ENCODE measurements around the gene ARL3.
"Not testable (repeated sequence)": the region's sequence is repeated elsewhere in the genome, so short reads cannot be mapped to it uniquely, and the experiment has no call there.

The ARL3 gene

GRCh38 chr10:102670065-102670670 lies 44.0 kb downstream of the ARL3 start:
- no peak for DNase-seq

DNA sequence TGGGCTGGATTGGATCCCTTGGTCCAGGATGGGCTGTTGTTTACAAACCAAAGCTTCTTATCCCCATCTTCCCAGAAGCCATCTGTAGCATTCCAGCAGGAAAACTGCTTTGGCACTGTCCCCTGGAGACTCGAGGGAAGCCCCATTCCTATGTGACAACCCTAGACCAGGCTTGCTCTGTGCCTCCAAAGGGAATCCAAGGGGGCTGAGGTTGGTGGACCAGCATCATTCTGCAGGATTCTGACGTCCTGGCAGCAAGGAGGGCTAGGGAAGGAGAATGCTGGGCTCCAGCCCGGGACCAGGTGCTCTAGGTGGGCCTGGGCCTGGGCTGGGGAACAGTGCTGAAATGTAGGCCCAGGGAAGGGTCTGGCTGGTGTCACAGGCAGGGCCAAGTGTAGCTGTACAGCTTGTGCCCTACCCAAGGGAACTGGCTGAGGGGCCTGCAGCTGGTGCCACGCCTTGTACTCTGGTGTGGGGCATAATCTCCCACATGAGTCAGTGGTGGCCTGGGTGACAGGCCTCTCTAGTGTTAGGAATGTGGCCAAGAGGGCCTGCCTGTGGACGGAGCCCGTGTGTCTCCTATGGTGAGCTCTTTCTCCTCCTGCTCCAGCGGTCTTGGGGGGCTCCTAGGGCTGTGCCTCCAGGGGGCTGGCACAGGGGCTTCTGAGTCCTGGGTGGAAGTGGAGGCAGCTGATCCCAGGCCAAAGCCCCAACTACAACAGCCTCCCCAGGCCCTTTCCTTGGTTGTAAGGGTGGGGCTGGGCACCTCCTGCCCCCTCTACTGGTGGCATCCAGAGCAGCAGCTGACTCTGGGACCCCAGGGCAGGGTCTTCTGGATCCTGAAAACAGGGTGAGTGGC lies 44.8 kb downstream of the ARL3 start:
- DNase-seq: no peak

DNA sequence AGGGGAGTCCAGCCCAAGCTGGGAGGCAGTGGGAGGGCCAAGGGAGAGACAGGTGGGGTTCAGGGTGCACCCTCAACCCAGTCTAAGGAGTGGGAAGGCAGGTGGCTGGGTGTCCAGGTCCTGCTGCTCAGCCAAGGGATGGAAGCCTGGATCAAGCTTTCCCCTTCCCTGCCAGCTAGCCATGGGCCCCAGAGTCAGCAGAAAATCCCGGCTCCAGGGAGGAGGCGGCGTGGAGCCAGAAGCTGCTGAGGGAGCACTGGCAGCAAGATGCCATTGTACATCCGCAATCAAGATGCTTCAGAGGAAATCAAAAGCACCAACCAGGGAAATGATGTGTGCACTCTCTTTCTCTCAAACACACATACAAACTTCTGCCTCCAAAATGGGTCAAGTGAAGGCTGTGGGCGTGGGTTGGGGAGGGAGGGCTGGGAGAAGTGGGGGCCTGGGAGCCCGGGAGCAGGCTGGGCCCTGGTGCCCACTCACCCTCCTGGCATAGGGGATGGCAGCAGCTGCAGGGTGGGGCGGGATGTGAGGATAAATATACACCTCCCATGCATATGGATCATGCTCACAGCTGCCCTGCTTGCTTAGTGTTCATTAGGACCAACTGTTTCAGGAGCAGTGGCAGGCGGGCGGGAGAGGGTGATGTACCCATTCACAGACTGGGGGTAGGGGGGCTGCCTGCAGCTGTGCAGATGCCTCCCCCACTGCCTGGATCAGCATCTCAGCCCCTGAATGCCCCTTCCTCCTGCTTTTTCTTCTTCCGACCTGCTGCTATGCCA lies 45.7 kb downstream of the ARL3 start:
- no peak for DNase-seq

- not testable (repeated sequence) for DNase-seq
Measured at GRCh38 chr10:102667411-102667810, 46.8 kb downstream of the ARL3 start.

DNA sequence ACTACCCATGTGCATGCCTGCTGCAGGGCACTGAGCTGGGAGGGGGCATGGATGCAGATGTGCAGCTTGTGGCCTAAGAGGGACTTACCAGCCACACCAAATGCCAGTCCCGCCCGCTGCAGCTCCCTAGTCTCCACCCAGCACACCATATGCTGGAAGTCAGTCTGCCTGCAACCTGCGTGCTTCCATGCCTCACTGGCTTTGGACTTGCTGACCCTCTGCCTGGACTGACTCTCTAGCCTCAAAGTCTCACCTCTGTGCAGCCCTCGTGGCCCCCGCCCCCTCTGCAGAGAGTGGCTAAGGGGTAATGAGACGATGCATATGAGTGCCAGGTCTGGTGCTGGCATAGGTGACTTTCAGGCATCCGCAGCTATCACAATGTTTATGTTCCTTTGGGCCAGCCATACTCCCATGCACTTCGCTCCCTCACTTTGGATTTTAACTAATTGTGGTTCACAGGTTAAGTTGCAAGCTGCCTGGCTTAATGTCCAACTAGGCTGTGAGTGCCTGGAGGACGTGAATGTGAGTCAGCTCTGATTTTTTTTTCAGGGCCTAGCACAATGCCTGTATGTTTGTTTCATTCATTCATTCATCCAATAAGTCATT lies 48.2 kb downstream of the ARL3 start:
- no peak for DNase-seq

GRCh38 chr10:102661658-102662028 lies 52.6 kb downstream of the ARL3 start:
- DNase-seq: no peak

DNA sequence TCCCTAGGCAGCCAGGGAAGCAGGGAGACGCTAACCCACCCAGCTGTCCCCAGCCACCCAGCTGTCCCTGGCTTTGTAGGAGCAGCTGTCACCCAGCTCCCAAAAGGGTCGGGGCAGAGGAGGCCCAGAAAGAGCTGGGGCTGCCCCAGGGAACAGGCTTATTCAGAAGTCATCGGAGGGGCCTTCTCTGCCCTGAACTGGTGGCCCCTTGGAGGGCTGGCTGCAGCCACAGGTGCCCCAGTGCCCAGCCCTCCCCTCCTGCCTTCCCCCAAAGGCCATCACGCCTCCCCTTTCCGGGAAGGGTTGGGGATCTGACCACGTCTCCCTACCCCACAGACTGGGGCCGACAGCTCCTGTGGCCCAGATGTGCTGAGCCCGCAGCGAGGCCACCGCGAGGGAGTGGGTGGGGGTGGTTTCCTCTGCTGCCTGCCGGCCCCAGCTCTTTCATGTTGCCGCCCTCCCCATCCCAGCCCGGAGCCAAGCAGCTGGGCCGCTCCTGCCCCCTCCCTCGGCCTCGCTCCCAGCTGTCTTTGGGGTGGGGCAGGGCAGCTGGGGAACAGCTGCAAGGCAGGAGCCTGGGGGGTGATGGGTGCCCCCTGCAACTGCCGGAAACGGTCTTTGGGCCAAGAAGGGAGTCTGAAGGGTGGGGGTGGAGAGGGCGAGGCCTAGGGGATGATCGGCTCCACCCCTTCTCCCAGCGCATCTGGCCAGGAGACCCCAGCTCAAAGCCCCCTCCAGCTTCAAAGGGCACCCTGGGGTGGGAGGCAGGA lies 53.1 kb downstream of the ARL3 start:
- peak; percentile 68 for DNase-seq

DNA sequence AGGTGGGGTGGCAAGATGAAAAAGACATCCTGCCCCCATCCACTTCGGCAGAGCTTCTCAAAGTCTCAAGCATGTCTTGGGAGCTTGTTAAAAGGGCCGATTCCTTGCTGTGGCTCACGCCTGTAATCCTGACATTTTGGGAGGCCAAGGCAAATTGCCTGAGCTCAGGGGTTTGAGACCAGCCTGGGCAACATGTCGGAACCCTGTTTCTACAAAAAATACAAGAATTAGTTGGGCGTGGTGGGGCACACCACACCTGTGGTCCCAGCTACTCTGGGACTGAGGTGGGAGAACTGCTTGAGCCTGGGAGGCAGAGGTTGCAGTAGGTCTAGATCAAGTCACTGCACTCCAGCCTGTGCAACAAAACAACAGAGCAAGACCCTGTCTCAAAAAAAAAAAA lies 55.4 kb downstream of the ARL3 start:
- no peak for DNase-seq

GRCh38 chr10:102657984-102658724 lies 56.0 kb downstream of the ARL3 start:
- no peak for DNase-seq

DNA sequence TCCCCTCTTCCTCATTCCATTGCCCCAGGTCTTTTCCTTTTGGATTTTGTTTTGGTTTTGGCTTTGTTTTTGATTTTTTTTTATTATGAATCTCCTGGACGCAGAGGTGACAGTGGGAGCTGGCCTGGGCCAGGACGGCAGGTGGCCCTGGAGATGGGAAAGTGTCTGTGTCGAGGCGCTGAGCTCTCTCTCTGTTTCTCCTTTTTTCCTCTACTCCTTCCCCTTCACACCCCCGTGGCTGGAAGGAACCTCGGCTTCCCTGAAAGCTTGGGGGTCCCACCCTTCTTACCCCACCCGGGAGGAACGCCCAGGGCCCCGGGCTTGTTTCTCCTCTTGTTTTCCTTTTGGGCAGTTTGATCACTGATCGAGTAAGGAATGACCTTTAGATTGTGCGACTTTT lies 56.7 kb downstream of the ARL3 start:
- DNase-seq: no peak

GRCh38 chr10:102656791-102657371 lies 57.3 kb downstream of the ARL3 start:
- no peak for DNase-seq

GRCh38 chr10:102656026-102656425 lies 58.2 kb downstream of the ARL3 start:
- DNase-seq: no peak

GRCh38 chr10:102654969-102655368 lies 59.2 kb downstream of the ARL3 start:
- no peak for DNase-seq

DNA sequence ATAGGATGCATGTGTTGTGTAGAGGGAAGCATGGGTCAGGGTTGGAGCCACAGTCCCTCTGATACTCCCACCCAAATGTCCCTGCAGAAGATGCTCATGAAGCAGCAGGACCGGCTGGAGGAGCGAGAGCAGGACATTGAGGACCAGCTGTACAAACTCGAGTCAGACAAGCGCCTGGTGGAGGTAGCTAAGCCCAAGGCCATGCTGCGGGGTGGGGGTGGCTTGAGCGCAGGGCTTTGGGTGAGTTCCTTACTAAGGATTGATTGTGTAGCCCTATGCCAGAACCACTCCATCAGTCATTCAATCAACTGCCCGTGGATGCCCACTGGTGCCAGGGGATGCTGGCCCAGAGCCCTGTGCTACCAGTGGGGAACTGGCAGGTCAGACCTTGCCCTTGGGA lies 59.6 kb downstream of the ARL3 start:
- DNase-seq: no peak

- DNase-seq: no peak
Measured at GRCh38 chr10:102653060-102653459, 61.1 kb downstream of the ARL3 start.

DNA sequence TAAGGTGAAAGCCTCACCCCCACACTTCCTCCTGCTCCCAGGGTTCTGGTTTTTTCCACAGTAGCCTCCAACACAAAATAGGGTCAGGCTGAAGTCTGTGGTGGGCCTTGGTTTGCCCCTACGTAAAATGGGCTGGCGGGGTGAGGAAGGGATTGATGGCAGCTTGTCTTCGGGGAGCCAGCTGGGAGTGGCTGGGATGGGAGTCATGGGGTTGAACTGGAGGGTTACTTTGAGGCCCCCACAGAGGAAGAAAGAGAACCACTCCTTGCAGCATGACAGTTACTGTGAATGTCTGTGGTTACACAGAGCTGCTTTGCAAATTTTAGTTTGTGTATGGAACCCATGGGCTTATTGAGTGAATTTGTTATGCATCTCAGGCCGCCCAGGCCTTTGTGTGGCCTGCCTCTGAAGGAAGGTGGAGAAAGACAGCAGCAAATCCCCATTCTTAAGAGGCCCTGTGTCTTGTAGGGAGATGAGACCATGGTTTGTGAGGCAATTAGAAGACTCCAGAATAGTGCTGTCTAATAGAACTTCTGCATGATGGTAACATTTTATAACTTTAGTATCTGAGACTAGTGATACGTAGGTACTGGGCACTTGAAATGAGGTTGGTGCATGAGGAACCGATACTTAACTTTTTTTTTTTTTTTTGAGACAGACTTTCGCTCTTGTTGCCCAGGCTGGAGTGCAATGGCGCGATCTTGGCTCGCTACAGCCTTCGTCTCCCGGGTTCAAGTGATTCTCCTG lies 61.9 kb downstream of the ARL3 start:
- DNase-seq: no peak

- DNase-seq: no peak
Measured at GRCh38 chr10:102651455-102652169, 62.6 kb downstream of the ARL3 start.

DNA sequence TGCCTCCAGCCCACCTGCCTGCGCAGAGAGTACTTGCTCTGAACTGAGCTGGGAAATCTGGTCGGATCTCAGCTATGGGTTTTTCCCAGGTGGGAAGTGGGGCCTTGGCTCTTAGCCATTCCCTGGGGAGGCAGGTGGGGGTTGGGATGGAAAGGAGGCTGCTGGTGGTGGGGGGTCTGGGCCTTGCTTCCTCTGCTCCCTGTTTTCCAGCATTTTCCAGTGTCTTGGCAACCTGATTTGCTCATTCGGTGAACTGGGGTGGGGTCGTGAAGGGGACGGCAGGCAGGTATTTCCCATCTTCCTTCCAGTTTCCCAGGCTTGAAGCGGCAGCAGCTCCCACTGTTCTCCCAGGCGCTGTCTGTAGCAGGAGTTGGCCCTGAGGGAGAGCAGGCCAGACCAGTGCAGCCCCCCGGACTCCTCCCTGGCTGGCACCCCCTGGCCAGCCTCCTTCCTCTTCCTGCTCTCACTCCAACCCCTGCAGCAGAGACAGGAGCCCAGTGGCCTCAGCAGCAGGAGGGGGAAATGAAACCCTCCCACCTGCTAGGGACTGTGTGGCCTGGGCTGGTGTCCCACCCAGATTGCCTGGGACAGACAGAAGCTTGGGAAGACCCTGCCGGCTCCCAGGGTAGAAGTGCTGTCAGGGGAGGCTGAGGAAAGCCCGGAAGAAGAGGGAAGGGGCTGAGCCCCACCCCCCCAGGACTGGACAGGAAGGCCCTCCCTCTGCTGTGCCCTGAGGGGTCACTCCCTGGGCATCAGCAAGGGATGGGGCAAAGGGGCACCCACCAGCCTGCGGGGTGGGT lies 63.3 kb downstream of the ARL3 start:
- DNase-seq: no peak

Data from CD4-positive, alpha-beta T cell treated with Interleukin-17A for 1 hour (primary cell).